Breast epithelium (tissue), 4 donors: ENCODE measurements around the gene PFN3. TPM values are rescaled to one million over a fixed set of nuclear protein-coding genes. Genes with fewer than 3 reads are reported as not detected.
A peak's percentile ranks its signal among the peaks of the same experiment; 100 is the strongest.

Source experiments
- DNase-seq, 2 donors: peaks; one replicate each; pipeline ENCODE4 v3.0.0-alpha.2; 2019; ENCODE audit warnings: low spot score in 2 of 2
- H3K27ac ChIP-seq, 2 donors: fragments of 200-600 bp; sonication (generic) in 1 of 2; one replicate each; pipeline ENCODE4 v1.5.1; 2016 to 2019; ENCODE audit warnings: mild to moderate bottlenecking in 1 of 2
- H3K27me3 ChIP-seq, 2 donors: fragments of 200-600 bp; sonication (generic) in 1 of 2; one replicate each; pipeline versions ENCODE4 v1.5.1 to v1.6.0; 2017 to 2019; ENCODE audit warnings: control low read depth in 1 of 2, mild to moderate bottlenecking in 1 of 2
- H3K36me3 ChIP-seq: fragments of 200-600 bp; one replicate; pipeline ENCODE4 v1.5.1; 2019
- H3K4me1 ChIP-seq, 2 donors: fragments of 200-600 bp; sonication (generic); one replicate each; pipeline ENCODE4 v1.5.1; 2016 to 2019; ENCODE audit warnings: control low read depth in 1 of 2
- H3K4me3 ChIP-seq, 3 donors: fragments of 200-600 bp; sonication (generic); 1 replicate in 2 of 3; 2 replicates in 1 of 3; pipeline ENCODE4 v1.5.1; 2016 to 2019; ENCODE audit warnings: mild to moderate bottlenecking in 3 of 3, moderate library complexity in 2 of 3
- H3K9me3 ChIP-seq, 2 donors: fragments of 200-600 bp; sonication (generic) in 1 of 2; one replicate each; pipeline ENCODE4 v1.5.1; 2016 to 2019; ENCODE audit warnings: control low read depth in 1 of 2
- POLR2A ChIP-seq: fragments of 450-650 bp; IDR thresholded peaks from one replicate; pipeline ENCODE4 v1.6.1; 2016; ENCODE audit warnings: antibody characterized with exemption, mild to moderate bottlenecking, moderate library complexity
- POLR2AphosphoS5 ChIP-seq, 3 donors: sonication (generic); formaldehyde crosslinking; IDR thresholded peaks; one replicate each; pipeline ENCODE4 v1.6.1; 2017; ENCODE audit warnings: antibody characterized with exemption in 3 of 3
- intact Hi-C: fragments of 100-400 bp; cut with DNase I; formaldehyde crosslinking; loops from one replicate; pipeline ENCODE4 v1.15.1; 2023; ENCODE audit warnings: low total_unique reads
- total RNA-seq, 3 donors: library from RNA; depleted of rRNA; stranded (reverse); fragments of >200 nt; gene quantifications; one replicate each; pipeline ENCODE4 v1.1.0, GENCODE V29; 2016
- TF ChIP-seq, protein P1 (sequence below), 3 donors: fragments of 450-650 bp; IDR thresholded peaks; one replicate each; pipeline ENCODE4 v1.5.1; 2016 to 2017; ENCODE audit warnings: antibody characterized with exemption in 3 of 3, mild to moderate bottlenecking in 3 of 3, moderate library complexity in 3 of 3

Gene PFN3
- total RNA-seq, 3 donors from 2014 or later, result not detected

DNA sequence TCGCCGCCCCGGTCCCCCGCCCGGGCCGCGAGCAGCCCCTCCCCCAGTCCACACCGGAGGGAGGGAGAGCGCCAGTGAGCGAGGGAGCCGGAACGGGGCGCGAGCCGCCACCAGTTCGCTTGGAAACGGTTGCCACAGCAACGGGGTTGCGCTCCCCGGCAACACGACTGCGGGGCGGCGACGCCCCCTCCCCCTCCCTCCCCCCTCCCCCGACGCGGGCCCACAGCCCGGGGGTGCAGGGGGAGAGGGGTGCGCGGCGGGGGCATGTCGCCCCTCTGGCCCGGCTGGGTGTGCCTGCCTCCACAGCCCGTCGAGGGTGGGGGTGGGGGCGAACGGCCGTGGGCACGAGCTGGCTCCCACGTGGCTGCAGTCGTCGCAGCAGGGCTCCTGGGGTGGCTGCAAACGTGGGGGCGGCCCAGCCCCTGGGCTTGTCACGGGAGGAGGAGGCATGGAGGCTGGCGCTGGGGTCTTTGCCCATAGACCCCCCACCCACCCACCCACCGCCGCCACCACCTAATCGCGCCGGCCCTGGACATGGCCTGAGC is 46.7 kb upstream of the PFN3 start:
- Histone ChIP-seq H3K4me1 (peaks cover 0 to 13% of the 10 kb centered on the region in 2 donors), H3K27ac (peak overlapping the region; percentile 15 to 55), H3K4me3 (peak overlapping the region; percentile 47 to 68 (median 60)), H3K9me3 (no peaks in the 10 kb centered on the region), H3K36me3 (no peaks in the 10 kb centered on the region), H3K27me3 (peaks cover 0 to 3% of the 10 kb centered on the region in 2 donors)
- TF ChIP-seq POLR2AphosphoS5 (IDR thresholded peaks at IDR 0.05), result no peak
- TF ChIP-seq, protein P1, sequence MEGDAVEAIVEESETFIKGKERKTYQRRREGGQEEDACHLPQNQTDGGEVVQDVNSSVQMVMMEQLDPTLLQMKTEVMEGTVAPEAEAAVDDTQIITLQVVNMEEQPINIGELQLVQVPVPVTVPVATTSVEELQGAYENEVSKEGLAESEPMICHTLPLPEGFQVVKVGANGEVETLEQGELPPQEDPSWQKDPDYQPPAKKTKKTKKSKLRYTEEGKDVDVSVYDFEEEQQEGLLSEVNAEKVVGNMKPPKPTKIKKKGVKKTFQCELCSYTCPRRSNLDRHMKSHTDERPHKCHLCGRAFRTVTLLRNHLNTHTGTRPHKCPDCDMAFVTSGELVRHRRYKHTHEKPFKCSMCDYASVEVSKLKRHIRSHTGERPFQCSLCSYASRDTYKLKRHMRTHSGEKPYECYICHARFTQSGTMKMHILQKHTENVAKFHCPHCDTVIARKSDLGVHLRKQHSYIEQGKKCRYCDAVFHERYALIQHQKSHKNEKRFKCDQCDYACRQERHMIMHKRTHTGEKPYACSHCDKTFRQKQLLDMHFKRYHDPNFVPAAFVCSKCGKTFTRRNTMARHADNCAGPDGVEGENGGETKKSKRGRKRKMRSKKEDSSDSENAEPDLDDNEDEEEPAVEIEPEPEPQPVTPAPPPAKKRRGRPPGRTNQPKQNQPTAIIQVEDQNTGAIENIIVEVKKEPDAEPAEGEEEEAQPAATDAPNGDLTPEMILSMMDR (IDR thresholded peaks at IDR 0.05), result no peak
- no peak for TF ChIP-seq POLR2A
- intact Hi-C loops, result loop anchor here (5.0 kb wide), 1 partner anchor 40 kb away; the partner anchor contains the start of gene F12
- DNase-seq, result no peak

DNA sequence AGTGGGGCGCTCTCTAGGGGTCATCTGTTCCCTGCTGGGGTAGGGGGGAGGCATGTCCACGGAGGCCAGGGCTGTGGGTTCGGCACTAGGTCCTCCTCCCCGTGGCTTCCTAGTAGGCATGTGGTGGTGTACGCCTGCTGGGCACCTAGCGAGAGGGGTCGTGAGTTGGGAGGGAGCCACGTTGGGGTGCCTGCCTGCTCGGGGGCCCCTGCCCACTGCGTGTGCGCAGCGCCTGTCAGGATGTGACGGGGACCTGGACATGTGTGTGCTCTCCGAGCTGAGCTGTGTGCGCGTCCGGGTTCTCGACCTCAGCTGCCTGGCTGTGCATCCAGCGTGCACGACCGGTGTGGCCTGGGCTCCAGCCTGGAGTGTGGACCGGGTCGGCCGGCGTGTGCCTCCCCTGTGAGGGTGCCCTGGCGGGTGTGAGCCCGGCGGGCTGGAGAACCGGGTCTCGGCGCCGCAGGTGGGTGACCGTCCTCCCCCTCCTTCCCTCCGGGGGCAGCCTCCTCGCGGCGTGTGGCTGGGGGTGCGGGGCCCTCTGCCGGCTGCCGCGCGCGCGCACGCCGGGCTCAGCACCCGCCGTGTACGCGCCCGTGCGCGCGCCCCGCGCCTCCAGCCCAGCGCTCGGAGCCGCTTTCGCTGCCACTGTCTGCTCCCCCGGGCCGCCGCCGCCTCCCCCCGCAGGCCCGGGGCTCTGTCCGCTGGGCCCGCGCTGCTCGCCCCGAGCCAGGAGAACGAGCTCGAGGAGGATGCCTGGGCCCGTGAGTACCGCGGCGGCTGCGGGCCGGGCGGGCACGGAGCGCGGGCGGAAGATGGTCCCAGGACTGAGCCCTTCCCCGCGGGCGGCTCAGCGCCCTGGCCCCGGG is 46.0 kb upstream of the PFN3 start, which contains the start of gene PRR7:
Gene PRR7, plus strand, starts transcription at position 615 of the 866 bp plus-strand sequence. CDS start 8,254 bp downstream, outside the sequence.
- DNase-seq, result no peak
- intact Hi-C loops, result loop anchor here (5.0 kb wide), 1 partner anchor 39 kb away; the partner anchor contains the start of gene F12
- H3K27me3 ChIP-seq, result peaks cover 0 to 3% of the 10 kb centered on the region in 2 donors

DNA sequence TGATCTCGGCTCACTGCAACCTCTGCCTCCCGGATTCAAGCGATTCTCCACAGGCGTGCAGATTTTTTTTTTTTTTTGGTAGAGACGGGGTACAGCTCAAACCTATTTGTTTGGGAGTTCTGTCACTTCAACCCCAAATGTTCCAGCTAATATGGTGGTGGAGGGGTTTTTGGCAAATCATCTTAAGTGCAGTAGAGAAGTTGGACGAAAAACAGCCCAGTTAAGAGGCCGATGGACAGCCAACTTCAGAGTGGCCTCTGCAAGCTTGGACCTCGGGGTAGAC is 45.4 kb upstream of the PFN3 start:
- peak overlapping the region in 2 of 3 donors; percentile 60 to 68 for H3K4me3 ChIP-seq
- H3K27me3 ChIP-seq, result peaks cover 0 to 3% of the 10 kb centered on the region in 2 donors
- peak overlapping the region in 1 of 2 donors; percentile 32 for H3K27ac ChIP-seq
- TF ChIP-seq, protein P1 (IDR thresholded peaks at IDR 0.05), result no peak
- TF ChIP-seq POLR2AphosphoS5 (IDR thresholded peaks at IDR 0.05) (no peak), POLR2A (no peak)
- no peaks in the 10 kb centered on the region for H3K9me3 ChIP-seq
- peaks cover 0 to 13% of the 10 kb centered on the region in 2 donors for H3K4me1 ChIP-seq
- H3K36me3 ChIP-seq, result no peaks in the 10 kb centered on the region
- intact Hi-C loops, result loop anchor here (5.0 kb wide), 1 partner anchor 39 kb away; the partner anchor contains the start of gene F12
- DNase-seq, result no peak

More for the DNA sequence above, 46.0 kb upstream of the PFN3 start, which contains the start of gene PRR7:
- TF ChIP-seq, protein P1 (IDR thresholded peaks at IDR 0.05), result no peak
- TF ChIP-seq POLR2AphosphoS5 (IDR thresholded peaks at IDR 0.05) (no peak), POLR2A (no peak)
- peak within 1 kb of the TSS; percentile 47 to 68 (median 60) for H3K4me3 ChIP-seq
- H3K36me3 ChIP-seq, result no peaks in the 10 kb centered on the region
- peaks cover 0 to 13% of the 10 kb centered on the region in 2 donors for H3K4me1 ChIP-seq
- H3K9me3 ChIP-seq, result no peaks in the 10 kb centered on the region
- H3K27ac ChIP-seq, result peak within 1 kb of the TSS; percentile 15 to 55

DNA sequence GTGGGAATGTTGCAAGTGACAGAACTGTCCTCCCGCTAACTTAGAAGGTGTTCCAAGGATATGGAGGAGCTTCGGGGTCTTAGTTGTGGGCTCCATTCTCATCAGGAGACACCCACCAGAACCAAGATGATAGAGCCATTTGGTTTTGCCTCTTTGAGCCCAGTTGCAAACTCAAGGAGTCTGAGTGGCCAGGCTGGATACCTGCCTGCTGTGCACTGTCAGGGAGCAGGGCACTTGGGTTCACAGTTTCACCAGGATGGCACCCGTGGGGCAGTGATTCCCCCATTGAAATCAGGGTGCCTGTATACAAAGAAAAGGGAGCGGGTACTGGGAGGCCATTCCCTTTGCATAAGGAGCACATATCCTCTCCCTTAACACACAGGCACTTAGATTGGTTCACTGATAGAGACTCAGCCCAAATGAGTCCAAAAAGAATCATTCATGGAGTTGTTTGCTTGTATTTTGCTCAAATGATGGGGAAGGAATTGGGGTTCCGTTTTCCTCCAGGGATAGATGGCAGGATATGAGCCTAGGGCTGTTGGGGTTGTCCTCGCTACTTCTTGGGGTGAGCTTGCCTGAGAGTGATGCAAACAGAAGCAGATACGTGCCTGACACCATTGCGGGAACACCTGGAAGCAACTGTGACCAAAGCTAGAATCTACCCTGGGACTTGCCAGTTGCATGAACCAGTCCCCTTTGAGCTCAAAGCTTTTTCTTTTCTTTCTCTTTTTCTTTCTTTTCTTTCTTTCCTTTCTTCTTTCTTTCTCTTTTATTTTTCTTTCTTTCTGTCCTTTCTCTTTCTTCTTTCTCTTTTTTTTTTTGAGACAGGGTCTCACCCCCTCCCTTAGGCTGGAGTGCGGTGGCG is 44.8 kb upstream of the PFN3 start:
- TF ChIP-seq POLR2A (no peak), POLR2AphosphoS5 (IDR thresholded peaks at IDR 0.05) (no peak)
- TF ChIP-seq, protein P1 (IDR thresholded peaks at IDR 0.05), result no peak
- Histone ChIP-seq H3K4me3 (no peak overlapping the region), H3K9me3 (no peaks in the 10 kb centered on the region), H3K27ac (no peak overlapping the region), H3K36me3 (no peaks in the 10 kb centered on the region), H3K27me3 (peaks cover 0 to 3% of the 10 kb centered on the region in 2 donors), H3K4me1 (peaks cover 0 to 13% of the 10 kb centered on the region in 2 donors)
- no peak for DNase-seq
- intact Hi-C loops, result loop anchor here (5.0 kb wide), 1 partner anchor 38 kb away; the partner anchor contains the start of gene F12
